Breast epithelium (tissue), 3 donors: ENCODE results near the gene CXXC5.

Experiments used
- POLR2A ChIP-seq: fragments of 450-650 bp; IDR thresholded peaks from one replicate; pipeline ENCODE4 v1.6.1; 2016; ENCODE audit warnings: antibody characterized with exemption, mild to moderate bottlenecking, moderate library complexity
- POLR2AphosphoS5 ChIP-seq, 3 donors: sonication (generic); formaldehyde crosslinking; IDR thresholded peaks; one replicate each; pipeline ENCODE4 v1.6.1; 2017; ENCODE audit warnings: antibody characterized with exemption in 3 of 3
- TF ChIP-seq, protein P1 (sequence below), 3 donors: fragments of 450-650 bp; IDR thresholded peaks; one replicate each; pipeline ENCODE4 v1.5.1; 2016 to 2017; ENCODE audit warnings: antibody characterized with exemption in 3 of 3, mild to moderate bottlenecking in 3 of 3, moderate library complexity in 3 of 3

DNA sequence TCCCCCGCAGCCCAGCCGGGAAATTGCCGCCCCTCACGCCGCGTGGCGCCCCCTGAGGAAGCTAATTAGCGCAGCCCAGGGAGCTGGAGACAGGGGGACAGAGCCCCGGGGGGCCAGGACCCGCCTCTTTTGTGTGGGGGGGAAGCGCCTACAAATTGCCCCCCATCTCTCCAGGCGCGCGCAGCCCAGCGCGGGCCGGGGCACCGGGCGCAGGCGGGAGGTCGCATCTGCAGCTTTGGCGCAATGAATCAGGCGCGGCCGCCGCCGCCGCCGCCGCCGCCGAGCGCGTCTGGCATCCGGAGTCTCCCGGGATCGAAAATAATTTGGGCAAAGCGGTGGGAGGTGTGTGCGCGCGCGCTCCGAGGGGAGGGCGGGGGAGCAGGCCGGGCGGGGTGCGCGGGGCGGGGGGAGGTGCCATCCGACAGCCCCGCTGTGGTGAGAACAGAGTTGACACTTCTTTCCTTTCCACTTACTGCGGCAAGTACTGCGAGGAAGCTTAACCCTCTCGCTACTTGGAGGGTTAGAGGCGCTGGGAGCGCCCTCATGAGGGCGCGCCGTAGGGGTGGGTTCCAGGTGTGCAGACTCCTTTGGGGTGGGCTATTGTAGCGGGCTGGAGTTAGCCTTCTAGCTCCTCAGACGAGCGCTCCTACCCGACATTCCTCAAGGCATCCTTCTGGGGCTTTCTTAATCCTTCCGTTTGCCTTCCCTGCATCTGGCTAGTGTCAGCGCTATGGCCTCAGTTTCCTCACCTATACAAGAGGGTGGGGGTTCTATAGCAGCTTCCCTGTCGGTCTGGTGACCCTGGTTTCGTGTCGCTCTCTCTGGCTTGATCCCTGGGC is 63.1 kb downstream of the CXXC5 start:
- TF ChIP-seq POLR2A, result no peak
- TF ChIP-seq, protein P1, sequence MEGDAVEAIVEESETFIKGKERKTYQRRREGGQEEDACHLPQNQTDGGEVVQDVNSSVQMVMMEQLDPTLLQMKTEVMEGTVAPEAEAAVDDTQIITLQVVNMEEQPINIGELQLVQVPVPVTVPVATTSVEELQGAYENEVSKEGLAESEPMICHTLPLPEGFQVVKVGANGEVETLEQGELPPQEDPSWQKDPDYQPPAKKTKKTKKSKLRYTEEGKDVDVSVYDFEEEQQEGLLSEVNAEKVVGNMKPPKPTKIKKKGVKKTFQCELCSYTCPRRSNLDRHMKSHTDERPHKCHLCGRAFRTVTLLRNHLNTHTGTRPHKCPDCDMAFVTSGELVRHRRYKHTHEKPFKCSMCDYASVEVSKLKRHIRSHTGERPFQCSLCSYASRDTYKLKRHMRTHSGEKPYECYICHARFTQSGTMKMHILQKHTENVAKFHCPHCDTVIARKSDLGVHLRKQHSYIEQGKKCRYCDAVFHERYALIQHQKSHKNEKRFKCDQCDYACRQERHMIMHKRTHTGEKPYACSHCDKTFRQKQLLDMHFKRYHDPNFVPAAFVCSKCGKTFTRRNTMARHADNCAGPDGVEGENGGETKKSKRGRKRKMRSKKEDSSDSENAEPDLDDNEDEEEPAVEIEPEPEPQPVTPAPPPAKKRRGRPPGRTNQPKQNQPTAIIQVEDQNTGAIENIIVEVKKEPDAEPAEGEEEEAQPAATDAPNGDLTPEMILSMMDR (IDR thresholded peaks at IDR 0.05), result no peak
- TF ChIP-seq POLR2AphosphoS5 (IDR thresholded peaks at IDR 0.05), result no peak
